HCT116 (cell line): Measurements from ENCODE around the gene GBX1. TPM values are rescaled to one million over a fixed set of nuclear protein-coding genes. Genes with fewer than 3 reads are reported as not detected.

Experiments
- ATAC-seq: fragments of 200-7000 bp; cut with Tn5 transposase; 2 replicates; pipeline ENCODE4 v1.9.1; 2020; ENCODE audit warnings: mild to moderate bottlenecking, moderate library complexity
- BruUV-seq: library from RNA; stranded (reverse); fragments of 400-500 nt; replicated peaks from 2 replicates; lab custom pipeline; 2021; lab: Mats Ljungman, UMichigan
- CTCF ChIA-PET: fragments of 300-600 bp; sonication (Branson Sonifier 250); formaldehyde crosslinking; loops from one replicate; lab custom pipeline; 2021; ENCODE audit warnings: antibody characterized with exemption; lab: Charles Lee
- POLR2A ChIA-PET: fragments of 300-600, 350-600 bp; sonication (Branson Sonifier 250); formaldehyde crosslinking; loops from one replicate; lab custom pipeline; 2021; ENCODE audit warnings: antibody characterized with exemption; lab: Charles Lee
- RAD21 ChIA-PET, 2 experiments: fragments of 300-600 bp; sonication (Branson Sonifier 250); formaldehyde crosslinking; loops; one replicate each; lab custom pipeline; 2023; ENCODE audit warnings: low total read pairs in 2 of 2; ENCODE audit not compliant: uncharacterized antibody in 2 of 2, unreplicated experiment in 2 of 2, low non-redundant PET in 1 of 2; lab: Charles Lee
- DNase-seq: peaks from one replicate; pipeline ENCODE4 v3.0.0-alpha.2; 2010; ENCODE audit warnings: low read depth, low spot score
- H2AFZ ChIP-seq: fragments of 200-600 bp; shearing (Covaris generic), sonication (generic); 2 replicates; pipeline ENCODE4 v1.6.1; 2017; ENCODE audit warnings: low read depth, mixed run types, mixed read lengths, antibody characterized with exemption, low read length; ENCODE audit not compliant: poor library complexity, severe bottlenecking
- H3K27ac ChIP-seq: 2 replicates; pipeline ENCODE4 v1.5.1; 2012; ENCODE audit warnings: low read depth, low read length
- H3K27me3 ChIP-seq: fragments of 200-600 bp; sonication (generic); 2 replicates; pipeline ENCODE4 v1.6.1; 2016; ENCODE audit warnings: mixed run types, low read length, mixed read lengths; ENCODE audit not compliant: insufficient read depth
- H3K36me3 ChIP-seq, 2 experiments: fragments of 200-500 bp in 1 of 2; fragments of 200-600 bp in 1 of 2; sonication (Bioruptor generic) in 1 of 2; sonication (generic) in 1 of 2; 2 replicates each; pipeline versions ENCODE4 v1.5.1 to v1.6.1; 2014 to 2016; ENCODE audit warnings: low read length in 2 of 2, inconsistent platforms in 1 of 2, mixed read lengths in 1 of 2, mixed run types in 1 of 2; ENCODE audit not compliant: insufficient read depth in 2 of 2, control insufficient read depth in 1 of 2
- H3K4me1 ChIP-seq, 2 experiments: fragments of 200-600 bp in 1 of 2; sonication (generic) in 1 of 2; 2 replicates each; pipeline versions ENCODE4 v1.5.1 to v1.6.1; 2012 to 2017; ENCODE audit warnings: low read length in 2 of 2, inconsistent platforms in 1 of 2, mild to moderate bottlenecking in 1 of 2, mixed read lengths in 1 of 2, mixed run types in 1 of 2, moderate library complexity in 1 of 2; ENCODE audit not compliant: insufficient read depth in 2 of 2, control insufficient read depth in 1 of 2
- H3K4me2 ChIP-seq: fragments of 200-600 bp; sonication (generic); 2 replicates; pipeline ENCODE4 v1.6.1; 2017; ENCODE audit warnings: mixed run types, low read length, mixed read lengths
- H3K4me3 ChIP-seq, 2 experiments: fragments of 200-600 bp in 1 of 2; sonication (generic) in 1 of 2; replicated peaks in 1 of 2; 2 replicates each; pipeline ENCODE4 v1.5.1; 2011 to 2016; ENCODE audit warnings: low read length in 2 of 2, control low read depth in 1 of 2, low read depth in 1 of 2, mild to moderate bottlenecking in 1 of 2, mixed read lengths in 1 of 2, mixed run types in 1 of 2
- H3K79me2 ChIP-seq: fragments of 200-600 bp; sonication (generic); 2 replicates; pipeline ENCODE4 v1.6.1; 2017; ENCODE audit warnings: mild to moderate bottlenecking, mixed run types, low read length, moderate library complexity, mixed read lengths; ENCODE audit not compliant: insufficient read depth
- H3K9ac ChIP-seq: fragments of 200-600 bp; sonication (generic); 2 replicates; pipeline ENCODE4 v1.6.1; 2016; ENCODE audit warnings: low read length, mixed read lengths
- H3K9me2 ChIP-seq: fragments of 200-600 bp; sonication (generic), shearing (Covaris generic); 2 replicates; pipeline ENCODE4 v1.6.1; 2017; ENCODE audit warnings: mixed run types, mild to moderate bottlenecking, moderate library complexity; ENCODE audit not compliant: insufficient read depth
- H3K9me3 ChIP-seq, 2 experiments: fragments of 200-500 bp in 1 of 2; fragments of 200-600 bp in 1 of 2; sonication (Bioruptor generic) in 1 of 2; sonication (generic) in 1 of 2; 2 replicates each; pipeline ENCODE4 v1.6.1; 2014 to 2017; ENCODE audit warnings: low read length in 2 of 2, mixed read lengths in 2 of 2, inconsistent platforms in 1 of 2, low read depth in 1 of 2, mild to moderate bottlenecking in 1 of 2, mixed run types in 1 of 2, moderate library complexity in 1 of 2; ENCODE audit not compliant: control insufficient read depth in 1 of 2, insufficient read depth in 1 of 2
- H4K20me1 ChIP-seq: fragments of 200-600 bp; sonication (generic), shearing (Covaris generic); 2 replicates; pipeline ENCODE4 v1.6.1; 2017; ENCODE audit warnings: mixed run types, mild to moderate bottlenecking, moderate library complexity; ENCODE audit not compliant: insufficient read depth
- CBX3 ChIP-seq: IDR thresholded peaks from 2 replicates; pipeline ENCODE4 v1.6.1; 2012; ENCODE audit warnings: low read depth
- CEBPB ChIP-seq: IDR thresholded peaks from 2 replicates; pipeline ENCODE4 v1.6.1; 2012; ENCODE audit warnings: low read depth
- POLR2A ChIP-seq: IDR thresholded peaks from 2 replicates; pipeline ENCODE4 v1.7.0; 2011; ENCODE audit warnings: borderline replicate concordance; ENCODE audit not compliant: insufficient read depth, insufficient read length; ENCODE audit errors: extremely low read depth
- TCF7L2 ChIP-seq: IDR thresholded peaks from 2 replicates; pipeline ENCODE4 v1.7.0; 2011; ENCODE audit warnings: borderline replicate concordance, inconsistent platforms; ENCODE audit not compliant: insufficient read depth, insufficient read length; ENCODE audit errors: extremely low read depth
- ZFX ChIP-seq: fragments of 450-650 bp; IDR thresholded peaks from 2 replicates; pipeline ENCODE4 v1.6.1; 2017
- ZNF274 ChIP-seq: fragments of 200-500 bp; sonication (Bioruptor generic); IDR thresholded peaks from 2 replicates; pipeline ENCODE4 v1.6.1; 2014; ENCODE audit warnings: mild to moderate bottlenecking, low read depth, low read length, inconsistent platforms
- intact Hi-C: fragments of 100-400 bp; cut with micrococcal nuclease; formaldehyde crosslinking; loops from 2 replicates; pipeline ENCODE4 v1.10.0; 2022
- total RNA-seq: library from RNA; stranded (reverse); gene quantifications from one replicate; pipeline ENCODE4 v1.2.1, GENCODE V29; 2021; ENCODE audit not compliant: unreplicated experiment
- TF ChIP-seq, protein P1 (sequence below): IDR thresholded peaks from 2 replicates; pipeline ENCODE4 v1.6.1; 2012
- TF ChIP-seq, protein P2 (sequence below): IDR thresholded peaks from 2 replicates; pipeline ENCODE4 v1.6.1; 2012

The GBX1 gene
- total RNA-seq, 1 experiment from 2014 or later: 0.86 TPM

DNA sequence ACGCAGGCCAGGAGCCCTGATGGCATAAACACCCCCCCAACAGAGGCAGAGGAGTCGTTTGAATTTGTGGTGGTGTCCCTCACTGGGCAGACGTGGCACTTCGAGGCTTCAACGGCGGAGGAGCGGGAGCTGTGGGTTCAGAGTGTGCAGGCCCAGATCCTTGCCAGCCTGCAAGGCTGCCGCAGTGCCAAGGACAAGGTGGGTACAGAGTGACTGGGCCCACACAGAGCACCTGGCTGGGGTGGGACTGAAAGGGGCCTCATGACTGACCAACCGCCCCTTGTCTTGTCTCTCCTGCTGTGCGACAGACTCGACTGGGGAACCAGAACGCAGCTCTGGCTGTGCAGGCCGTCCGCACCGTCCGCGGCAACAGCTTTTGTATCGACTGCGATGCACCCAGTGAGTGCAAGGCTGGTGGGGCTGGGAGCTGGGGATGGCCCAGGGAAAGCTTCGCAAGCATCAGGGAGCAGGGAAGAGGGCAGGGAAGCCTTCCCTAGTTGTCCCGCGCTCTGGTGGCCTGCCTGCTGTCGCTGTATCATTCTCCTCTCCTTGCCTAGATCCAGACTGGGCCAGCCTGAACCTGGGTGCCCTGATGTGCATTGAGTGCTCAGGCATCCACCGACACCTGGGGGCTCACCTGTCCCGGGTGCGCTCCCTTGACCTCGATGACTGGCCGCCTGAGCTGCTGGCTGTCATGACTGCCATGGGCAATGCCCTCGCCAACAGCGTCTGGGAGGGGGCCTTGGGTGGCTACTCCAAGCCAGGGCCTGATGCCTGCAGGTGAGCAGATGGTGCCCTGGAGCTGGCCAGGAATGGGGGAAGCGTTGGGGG is 25.4 kb downstream of the GBX1 start (continued):
- TF ChIP-seq POLR2A (no peak), ZNF274 (no peak), TCF7L2 (no peak)
- TF ChIP-seq, protein P1, sequence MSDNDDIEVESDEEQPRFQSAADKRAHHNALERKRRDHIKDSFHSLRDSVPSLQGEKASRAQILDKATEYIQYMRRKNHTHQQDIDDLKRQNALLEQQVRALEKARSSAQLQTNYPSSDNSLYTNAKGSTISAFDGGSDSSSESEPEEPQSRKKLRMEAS: no peak

DNA sequence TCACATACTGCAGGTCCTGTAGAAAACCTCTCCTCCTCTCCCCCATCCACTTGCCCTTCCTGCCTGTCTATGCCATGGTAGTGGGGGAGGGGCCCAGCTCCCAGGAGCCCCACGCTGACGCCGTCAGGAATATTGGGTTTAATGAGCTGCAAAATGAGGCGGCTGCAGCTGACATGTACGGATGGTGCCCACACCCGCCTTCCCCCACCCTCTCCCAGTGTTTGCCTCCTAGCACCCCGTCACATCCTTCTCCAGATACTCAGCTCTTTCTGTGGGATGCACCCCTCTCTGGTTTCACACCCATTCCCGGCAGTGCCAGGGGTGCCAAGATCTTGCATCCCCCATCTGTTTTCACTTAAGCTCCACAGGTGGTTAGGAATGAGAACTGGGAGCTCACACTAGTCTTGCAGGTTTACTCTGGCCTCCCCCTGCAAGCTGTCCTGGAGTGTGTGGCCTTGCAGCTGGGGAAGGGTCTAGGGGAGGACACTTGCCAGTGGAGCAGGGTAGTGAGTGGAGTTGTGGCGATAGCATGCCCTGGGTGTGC is 26.1 kb downstream of the GBX1 start:
- H3K4me1 ChIP-seq: no peaks in the 10 kb centered on the region
- RAD21 ChIA-PET: no interaction called here
- no peak overlapping the region for H3K9ac ChIP-seq
- H3K4me2 ChIP-seq: no peak overlapping the region
- no peak for DNase-seq
- CTCF ChIA-PET: interaction anchor here (0.9 kb wide), 1 partner anchor 17 kb away, joined by 3 read pairs; no protein-coding TSS in a partner anchor
- no peak overlapping the region for H2AFZ ChIP-seq
- intact Hi-C loops: no loop called here
- POLR2A ChIA-PET: no interaction called here
- ATAC-seq: no peak
- H3K9me3 ChIP-seq: no peaks in the 10 kb centered on the region
- H3K9me2 ChIP-seq: no peaks in the 10 kb centered on the region
- H3K4me3 ChIP-seq: no peak overlapping the region
- H4K20me1 ChIP-seq: no peaks in the 10 kb centered on the region
- TF ChIP-seq CEBPB (no peak), ZFX (no peak), CBX3 (no peak)
- TF ChIP-seq, protein P2, sequence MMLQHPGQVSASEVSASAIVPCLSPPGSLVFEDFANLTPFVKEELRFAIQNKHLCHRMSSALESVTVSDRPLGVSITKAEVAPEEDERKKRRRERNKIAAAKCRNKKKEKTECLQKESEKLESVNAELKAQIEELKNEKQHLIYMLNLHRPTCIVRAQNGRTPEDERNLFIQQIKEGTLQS: no peak
- no TSS peak for BruUV-seq
- H3K79me2 ChIP-seq: no peaks in the 10 kb centered on the region
- H3K27ac ChIP-seq: no peak overlapping the region
- no peaks in the 10 kb centered on the region for H3K27me3 ChIP-seq
- peaks cover 17% of the 10 kb centered on the region in 2 experiments; a peak in 3 of 4 replicates for H3K36me3 ChIP-seq
